AG04449 (cell line): ENCODE results near the gene TXNRD3.
A peak's percentile ranks its signal among the peaks of the same experiment; 100 is the strongest.

Source experiments
- CTCF ChIA-PET: fragments of 350-600 bp; formaldehyde crosslinking; extraction: SDS; loops from one replicate; lab custom pipeline; 2021; ENCODE audit warnings: antibody characterized with exemption; lab: Yijun Ruan, JAX
- POLR2A ChIA-PET: fragments of 400-600, 350-600 bp; formaldehyde crosslinking; extraction: SDS; loops from one replicate; lab custom pipeline; 2020; ENCODE audit warnings: antibody characterized with exemption, inconsistent platforms; lab: Yijun Ruan, JAX
- DNase-seq: peaks from one replicate; pipeline ENCODE4 v3.0.0-alpha.2; 2010; ENCODE audit warnings: low read depth, low spot score
- H3K4me3 ChIP-seq: 2 replicates; pipeline ENCODE4 v1.5.1; 2011; ENCODE audit warnings: low read depth, mild to moderate bottlenecking, control low read depth, low read length
- TF ChIP-seq, protein P1 (sequence below): IDR thresholded peaks from one replicate; pipeline ENCODE4 v1.5.1; 2011; ENCODE audit warnings: mild to moderate bottlenecking, moderate library complexity, low read length, control low read depth, inconsistent platforms; ENCODE audit not compliant: insufficient read depth; ENCODE audit errors: missing control alignments

Gene TXNRD3

DNA sequence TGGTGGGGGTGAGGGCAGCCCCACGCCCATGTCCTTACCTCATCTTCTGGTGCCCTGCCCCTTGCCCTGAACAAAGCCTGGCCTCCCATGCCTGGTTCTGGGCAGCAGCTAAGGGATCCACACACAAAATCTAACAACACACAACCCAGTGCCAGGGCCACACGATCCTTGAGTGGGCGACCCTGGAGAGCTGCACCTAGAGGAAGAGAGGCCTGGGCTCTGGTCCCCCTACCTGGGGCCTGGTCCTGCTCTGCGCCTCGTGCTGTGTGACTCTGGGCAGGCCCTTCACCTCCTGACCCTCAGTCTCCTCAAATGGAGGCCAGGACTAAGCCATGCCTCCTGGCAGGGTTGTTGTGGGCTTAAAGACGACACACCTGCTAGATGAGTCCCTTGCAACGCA, 76.2 kb downstream of the TXNRD3 start:
- no peak for DNase-seq
- H3K4me3 ChIP-seq: no peak overlapping the region
- ChIA-PET CTCF (no interaction called here), POLR2A (no interaction called here)
- TF ChIP-seq, protein P1, sequence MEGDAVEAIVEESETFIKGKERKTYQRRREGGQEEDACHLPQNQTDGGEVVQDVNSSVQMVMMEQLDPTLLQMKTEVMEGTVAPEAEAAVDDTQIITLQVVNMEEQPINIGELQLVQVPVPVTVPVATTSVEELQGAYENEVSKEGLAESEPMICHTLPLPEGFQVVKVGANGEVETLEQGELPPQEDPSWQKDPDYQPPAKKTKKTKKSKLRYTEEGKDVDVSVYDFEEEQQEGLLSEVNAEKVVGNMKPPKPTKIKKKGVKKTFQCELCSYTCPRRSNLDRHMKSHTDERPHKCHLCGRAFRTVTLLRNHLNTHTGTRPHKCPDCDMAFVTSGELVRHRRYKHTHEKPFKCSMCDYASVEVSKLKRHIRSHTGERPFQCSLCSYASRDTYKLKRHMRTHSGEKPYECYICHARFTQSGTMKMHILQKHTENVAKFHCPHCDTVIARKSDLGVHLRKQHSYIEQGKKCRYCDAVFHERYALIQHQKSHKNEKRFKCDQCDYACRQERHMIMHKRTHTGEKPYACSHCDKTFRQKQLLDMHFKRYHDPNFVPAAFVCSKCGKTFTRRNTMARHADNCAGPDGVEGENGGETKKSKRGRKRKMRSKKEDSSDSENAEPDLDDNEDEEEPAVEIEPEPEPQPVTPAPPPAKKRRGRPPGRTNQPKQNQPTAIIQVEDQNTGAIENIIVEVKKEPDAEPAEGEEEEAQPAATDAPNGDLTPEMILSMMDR: no peak

DNA sequence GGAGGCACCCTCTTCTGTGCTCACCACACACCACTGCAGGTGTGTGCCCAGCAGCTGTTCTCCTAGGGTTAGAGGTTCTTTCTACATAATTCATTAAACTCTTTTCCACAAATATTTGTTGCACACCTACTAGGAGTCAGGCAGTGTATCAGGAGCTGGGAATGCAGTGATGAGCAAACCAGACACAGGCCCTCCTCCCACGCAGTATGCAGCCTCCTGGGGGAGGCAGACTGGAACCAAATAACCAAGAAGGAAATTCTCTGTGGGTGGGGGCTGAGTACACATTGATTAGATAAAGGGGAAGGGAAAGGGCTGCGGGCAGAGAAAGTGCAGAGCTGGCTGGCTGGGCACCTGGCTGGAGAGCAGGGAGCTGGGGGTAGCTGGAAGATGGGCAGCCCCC, 77.7 kb downstream of the TXNRD3 start:
- TF ChIP-seq, protein P1: no peak
- POLR2A ChIA-PET: no interaction called here
- H3K4me3 ChIP-seq: no peak overlapping the region
- CTCF ChIA-PET: no interaction called here
- DNase-seq: no peak

DNA sequence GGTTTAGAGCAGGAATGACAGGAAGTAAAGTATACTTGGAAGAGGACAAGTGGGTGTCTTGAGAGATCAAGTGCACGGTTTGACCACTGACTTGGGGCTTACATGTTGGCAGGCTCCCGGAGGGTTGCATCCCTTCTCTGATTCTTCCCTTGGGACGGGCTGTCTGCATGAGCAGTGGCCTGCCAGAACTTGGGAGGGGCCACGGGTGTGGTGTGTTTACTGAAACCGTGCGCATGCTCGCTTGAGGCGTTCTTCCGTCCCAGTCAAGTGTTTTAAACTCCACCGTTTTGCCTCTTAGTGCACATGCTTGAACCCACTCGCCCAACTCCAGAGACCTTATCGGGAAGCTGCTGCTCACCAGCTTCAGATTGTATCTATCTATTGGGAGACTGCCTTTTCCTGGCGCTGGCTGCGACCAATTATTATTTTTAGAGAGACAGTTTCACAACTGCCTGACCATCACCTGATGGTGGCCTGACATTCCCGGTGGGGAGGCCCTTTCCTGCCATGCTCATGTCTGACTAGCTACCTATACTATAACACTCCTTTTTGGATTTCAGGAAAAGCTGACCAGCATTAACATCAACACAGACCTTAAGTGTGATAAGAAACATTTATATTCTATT, 81.3 kb downstream of the TXNRD3 start:
- ChIA-PET POLR2A (no interaction called here), CTCF (no interaction called here)
- no peak for DNase-seq
- TF ChIP-seq, protein P1: no peak
- no peak overlapping the region for H3K4me3 ChIP-seq

DNA sequence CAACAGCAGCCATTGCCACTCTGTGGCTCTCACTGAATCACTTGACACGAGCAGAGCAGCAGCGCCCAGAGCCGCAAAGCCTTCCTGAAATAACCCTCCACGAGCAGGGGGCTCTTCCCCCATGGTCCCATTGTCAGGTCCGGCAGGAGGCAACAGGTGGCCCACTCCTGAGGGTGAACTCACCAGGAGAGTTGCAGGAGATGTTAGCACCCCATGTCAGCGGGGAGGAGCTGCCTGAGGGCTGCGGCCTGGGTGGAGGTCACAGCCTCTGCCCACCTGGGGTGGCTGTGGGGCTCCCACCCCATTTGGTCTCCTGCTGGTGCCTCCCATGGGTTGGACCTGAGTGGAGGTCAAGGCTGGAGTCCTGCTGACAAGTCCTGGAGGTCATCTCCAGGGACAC, 83.8 kb downstream of the TXNRD3 start:
- ChIA-PET CTCF (no interaction called here), POLR2A (no interaction called here)
- TF ChIP-seq, protein P1: no peak
- H3K4me3 ChIP-seq: no peak overlapping the region
- DNase-seq: no peak

DNA sequence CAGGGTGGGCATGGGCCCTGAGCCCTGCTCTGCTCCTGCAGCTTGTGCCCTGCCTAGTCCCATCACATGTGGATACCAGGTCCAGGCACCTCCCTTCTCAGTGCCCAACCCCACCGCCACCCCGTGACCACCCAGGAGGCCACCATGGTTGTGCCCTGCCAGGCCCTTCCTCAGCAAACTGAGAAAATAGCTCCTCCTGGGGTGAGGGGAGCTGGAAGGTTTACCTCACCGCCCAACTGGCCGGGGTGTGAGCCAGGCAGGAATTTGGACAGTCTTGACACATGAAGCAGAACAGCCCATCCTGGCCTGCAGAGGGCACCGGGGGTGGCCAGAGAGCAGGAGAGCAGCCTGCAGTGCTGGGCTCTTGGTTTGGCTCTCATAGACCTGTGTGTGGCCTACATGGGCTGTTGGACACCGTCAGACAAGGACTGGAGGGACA, 84.8 kb downstream of the TXNRD3 start:
- ChIA-PET POLR2A (no interaction called here), CTCF (no interaction called here)
- no peak overlapping the region for H3K4me3 ChIP-seq
- DNase-seq: no peak
- TF ChIP-seq, protein P1: peak; percentile 23

DNA sequence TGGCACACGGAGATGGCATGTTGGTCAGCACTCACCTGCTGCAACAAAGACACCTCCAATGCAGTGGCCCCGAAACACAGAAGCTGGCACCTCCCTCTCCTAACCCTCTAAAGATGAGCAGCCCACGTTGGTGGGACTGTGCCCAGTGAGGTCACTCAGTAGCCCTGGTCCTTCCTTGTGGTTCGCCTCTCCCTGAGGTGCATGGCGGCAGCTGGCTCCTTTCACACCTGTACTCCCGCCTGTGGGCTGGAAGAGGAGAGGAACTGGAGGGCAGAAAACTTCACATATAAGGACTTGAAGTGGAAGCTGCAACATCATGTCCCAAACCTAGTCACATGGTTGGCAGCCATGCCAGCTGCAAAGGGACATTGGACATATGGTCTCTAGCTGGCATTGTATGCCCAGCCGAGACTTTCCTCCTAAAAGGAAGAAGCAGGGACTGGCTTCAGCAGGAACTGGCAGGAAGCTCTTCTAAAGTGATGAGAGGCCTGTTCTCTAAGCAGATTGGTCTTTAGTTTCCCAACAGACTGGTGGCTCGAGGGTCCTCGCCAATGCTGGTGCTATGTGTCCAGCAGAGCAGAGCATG, 85.4 kb downstream of the TXNRD3 start:
- CTCF ChIA-PET: interaction anchor here (0.7 kb wide), 1 partner anchor 85 kb away, joined by 3 read pairs; no protein-coding TSS in a partner anchor
- TF ChIP-seq, protein P1: no peak
- DNase-seq: no peak
- POLR2A ChIA-PET: no interaction called here
- no peak overlapping the region for H3K4me3 ChIP-seq
